Glomerular visceral epithelial cell (primary cell): ENCODE results near the gene CCDC190.
"Not testable (repeated sequence)": the region's sequence is repeated elsewhere in the genome, so short reads cannot be mapped to it uniquely, and the experiment has no call there.

Source experiments
- DNase-seq: peaks from one replicate; pipeline ENCODE4 v3.0.0-alpha.2; 2016; ENCODE audit errors: extremely low spot score

Gene CCDC190

GRCh38 chr1:162832470-162832869 lies 28.5 kb downstream of the CCDC190 start:
- DNase-seq = no peak

DNA sequence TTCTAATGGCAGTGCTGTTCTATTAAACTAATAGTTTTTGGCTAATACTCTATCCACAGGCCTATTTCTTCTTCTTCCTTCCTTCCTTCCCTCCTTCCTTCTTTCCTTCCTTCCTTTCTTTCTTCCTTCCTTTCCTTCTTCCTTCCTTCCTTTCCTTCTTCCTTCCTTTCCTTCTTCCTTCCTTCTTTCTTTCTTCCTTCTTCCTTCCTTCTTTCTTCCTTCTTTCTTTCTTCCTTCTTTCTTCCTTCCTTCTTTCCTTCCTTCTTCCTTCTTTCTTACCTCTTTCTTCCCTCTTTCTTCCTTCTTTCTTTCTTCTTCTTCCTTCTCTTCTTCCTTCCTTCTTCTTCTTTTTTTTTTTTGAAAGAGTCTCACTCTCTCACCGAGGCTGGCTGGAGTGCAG lies 31.7 kb downstream of the CCDC190 start:
- DNase-seq = no peak

- no peak for DNase-seq
These were observed 37.0 kb downstream of the CCDC190 start for GRCh38 chr1:162823771-162824525.

GRCh38 chr1:162823231-162823630 lies 37.7 kb downstream of the CCDC190 start:
- no peak for DNase-seq

GRCh38 chr1:162822391-162823200 lies 38.4 kb downstream of the CCDC190 start:
- peak; percentile 6 for DNase-seq

DNA sequence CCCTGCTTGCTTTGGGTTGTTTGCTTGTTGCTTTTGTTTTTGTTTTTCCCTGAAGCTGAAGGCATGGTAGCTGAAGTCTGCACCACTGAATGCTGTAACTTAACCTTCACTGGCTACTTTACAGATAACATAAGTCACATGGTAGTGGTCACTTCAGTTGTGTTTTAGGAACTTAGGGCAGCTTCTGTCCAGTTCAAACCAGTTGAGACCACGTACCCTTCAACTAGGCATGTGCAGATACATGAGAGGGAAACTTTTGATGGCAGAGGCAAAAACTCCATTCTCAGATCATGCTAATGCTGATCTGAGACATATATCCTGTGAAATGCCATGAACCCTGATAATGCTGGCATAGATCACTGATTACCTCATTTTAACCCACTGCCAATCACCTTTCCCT lies 42.3 kb downstream of the CCDC190 start:
- DNase-seq = not testable (repeated sequence)

DNA sequence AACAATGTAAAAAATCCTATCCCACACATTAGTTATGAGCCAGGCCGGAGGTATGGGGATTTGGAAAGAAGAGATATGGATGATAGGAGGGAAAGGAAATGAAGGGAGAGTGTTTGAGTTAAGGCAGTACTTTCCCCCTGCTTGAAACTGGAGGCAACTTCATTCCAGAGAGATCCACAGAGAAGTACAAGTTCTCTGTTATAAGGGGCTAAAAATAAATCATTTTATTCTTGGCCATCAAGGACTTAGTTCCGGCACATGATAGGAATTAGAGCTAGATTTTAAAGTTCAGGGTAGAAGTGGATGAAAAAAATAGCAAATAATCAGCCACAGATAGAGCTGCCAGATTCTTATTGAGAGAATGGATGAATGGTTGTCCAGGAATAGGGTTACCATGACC lies 42.8 kb downstream of the CCDC190 start:
- not testable (repeated sequence) for DNase-seq

GRCh38 chr1:162812357-162812756 lies 48.6 kb downstream of the CCDC190 start:
- DNase-seq = not testable (repeated sequence)

DNA sequence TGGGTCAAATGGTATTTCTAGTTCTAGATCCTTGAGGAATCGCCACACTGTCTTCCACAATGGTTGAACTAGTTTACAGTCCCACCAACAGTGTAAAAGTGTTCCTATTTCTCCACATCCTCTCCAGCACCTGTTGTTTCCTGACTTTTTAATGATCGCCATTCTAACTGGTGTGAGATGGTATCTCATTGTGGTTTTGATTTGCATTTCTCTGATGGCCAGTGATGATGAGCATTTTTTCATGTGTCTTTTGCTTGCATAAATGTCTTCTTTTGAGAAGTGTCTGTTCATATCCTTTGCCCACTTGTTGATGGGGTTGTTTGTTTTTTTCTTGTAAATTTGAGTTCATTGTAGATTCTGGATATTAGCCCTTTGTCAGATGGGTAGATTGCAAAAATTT lies 53.5 kb downstream of the CCDC190 start:
- DNase-seq = not testable (repeated sequence)
